HL-60/S4 (cell line): ENCODE results near the gene ZNF79.

ENCODE experiments used
- in situ Hi-C: fragments of 300-500 bp; cut with MboI; formaldehyde crosslinking; loops from 2 replicates; pipeline ENCODE4 v1.14.3; 2022; ENCODE audit warnings: low sequenced_read_pairs

The ZNF79 gene

GRCh38 chr9:127423476-127423933 lies 677 bp upstream of the ZNF79 start:
- in situ Hi-C loops = no loop called here

GRCh38 chr9:127424676-127424999 lies 456 bp downstream of the ZNF79 start:
- in situ Hi-C loops = no loop called here

GRCh38 chr9:127426756-127427155 lies 2.6 kb downstream of the ZNF79 start:
- in situ Hi-C loops = no loop called here

- in situ Hi-C loops = no loop called here
Observed at GRCh38 chr9:127428348-127428747, 4.2 kb downstream of the ZNF79 start.

GRCh38 chr9:127430415-127430814 lies 6.2 kb downstream of the ZNF79 start:
- in situ Hi-C loops = no loop called here

GRCh38 chr9:127437497-127438264 lies 13.5 kb downstream of the ZNF79 start:
- in situ Hi-C loops = no loop called here

GRCh38 chr9:127438394-127438793 lies 14.2 kb downstream of the ZNF79 start:
- in situ Hi-C loops = no loop called here

- in situ Hi-C loops = no loop called here
Observed at GRCh38 chr9:127444283-127444920, 20.2 kb downstream of the ZNF79 start.

- in situ Hi-C loops = no loop called here
Observed at GRCh38 chr9:127444921-127445850, 21.0 kb downstream of the ZNF79 start.

GRCh38 chr9:127445851-127446712 lies 21.9 kb downstream of the ZNF79 start:
- in situ Hi-C loops = no loop called here

- in situ Hi-C loops = no loop called here
Observed at GRCh38 chr9:127446713-127447415, 22.7 kb downstream of the ZNF79 start.

- in situ Hi-C loops = no loop called here
Observed at GRCh38 chr9:127447416-127448111, 23.4 kb downstream of the ZNF79 start.

GRCh38 chr9:127448112-127448805 lies 24.1 kb downstream of the ZNF79 start:
- in situ Hi-C loops = no loop called here

- in situ Hi-C loops = no loop called here
Observed at GRCh38 chr9:127449332-127449966, 25.3 kb downstream of the ZNF79 start.

- in situ Hi-C loops = no loop called here
Observed at GRCh38 chr9:127450243-127450760, 26.1 kb downstream of the ZNF79 start.

- in situ Hi-C loops = no loop called here
Observed at GRCh38 chr9:127450830-127451607, 26.8 kb downstream of the ZNF79 start, which contains the start of the genes LRSAM1 and RPL12. LRSAM1 (plus strand) TSS chr9:127451510; CDS start chr9:127454528, 3,018 bp downstream. RPL12 (minus strand) TSS chr9:127451406; CDS start chr9:127451317, 89 bp downstream.

- in situ Hi-C loops = no loop called here
Observed at GRCh38 chr9:127451608-127451857, 27.4 kb downstream of the ZNF79 start.
